Measurements from ENCODE around the gene ACE2.

GRCh38 chrX:15524417-15524816 is 76.3 kb downstream of the ACE2 start:
- TF ChIP-seq CTCF (IDR thresholded peaks at IDR 0.05 in 8 of 11, conservative IDR thresholded peaks at IDR 0.05 in 3 of 11) (no peak), POLR2A (IDR thresholded peaks at IDR 0.05) (no peak), POLR2AphosphoS5 (IDR thresholded peaks at IDR 0.05) (no peak)

All from spleen (tissue), 7 donors.